HG03045 (cell line): ENCODE measurements around the gene BRD9.

Source experiments
- ATAC-seq: cut with Tn5 transposase; IDR thresholded peaks from one replicate; pipeline ENCODE4 v1.9.1; 2021; ENCODE audit warnings: mild to moderate bottlenecking, moderate library complexity; ENCODE audit not compliant: unreplicated experiment

Gene BRD9

DNA sequence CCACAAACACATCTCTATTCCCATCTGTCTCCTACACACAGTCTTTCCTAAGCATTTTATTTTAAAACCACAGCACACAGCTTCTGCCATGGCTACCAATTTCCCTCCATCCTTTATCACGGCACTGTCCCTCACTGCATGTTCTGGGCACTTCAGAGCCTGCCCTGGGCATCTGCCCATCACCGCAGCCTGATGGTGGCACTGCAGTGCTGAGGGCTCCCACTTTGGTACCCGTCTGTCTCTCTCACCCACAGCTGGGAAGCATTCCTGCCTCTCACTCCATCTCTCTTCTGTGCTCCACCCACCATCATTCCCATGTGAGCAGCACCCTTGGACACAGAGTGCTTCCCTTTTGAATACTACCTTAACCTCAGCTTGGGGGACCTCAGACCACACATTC is 73.5 kb downstream of the BRD9 start:
- no peak for ATAC-seq

DNA sequence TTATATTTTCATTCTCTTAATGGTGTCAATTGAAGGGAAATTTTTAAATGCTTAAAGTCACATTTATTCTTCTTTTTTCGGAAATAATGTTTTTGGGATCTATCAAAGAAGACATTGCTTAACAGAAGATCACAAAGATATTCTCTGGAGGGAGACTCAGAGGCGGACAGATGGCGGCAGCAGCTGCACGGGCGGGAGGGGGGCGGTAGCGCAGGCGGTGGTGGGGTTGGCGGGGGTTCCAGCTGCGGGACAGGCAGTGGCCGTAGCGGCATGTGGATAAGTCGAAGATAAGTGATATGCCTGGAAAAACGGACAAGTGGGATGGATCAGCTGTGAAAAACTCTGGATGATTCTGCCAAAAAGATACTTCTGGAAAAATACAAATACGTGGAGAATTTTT is 76.4 kb downstream of the BRD9 start:
- no peak for ATAC-seq

DNA sequence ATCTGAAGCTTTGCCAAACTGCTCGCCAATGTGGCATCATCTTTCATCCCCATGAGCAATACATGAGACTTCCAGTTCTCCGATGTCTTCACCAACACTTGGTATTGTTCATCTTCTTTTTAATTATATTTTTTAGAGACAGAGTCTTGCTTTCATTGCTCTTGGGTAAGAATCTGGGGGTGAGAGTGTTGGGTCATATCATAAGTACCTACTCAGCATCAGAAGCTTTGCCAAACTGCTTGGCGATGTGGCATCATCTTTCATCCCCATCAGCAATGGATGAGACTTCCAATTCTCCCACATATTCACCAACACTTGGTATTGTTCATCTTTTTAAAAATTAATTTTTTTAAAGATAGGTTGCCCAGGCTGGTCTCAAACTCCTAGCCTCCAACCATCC is 77.2 kb downstream of the BRD9 start:
- ATAC-seq = no peak
